ENCODE measurements around the gene UTP14C.
"Not testable (repeated sequence)": the region's sequence is repeated elsewhere in the genome, so short reads cannot be mapped to it uniquely, and the experiment has no call there.

The UTP14C gene

DNA sequence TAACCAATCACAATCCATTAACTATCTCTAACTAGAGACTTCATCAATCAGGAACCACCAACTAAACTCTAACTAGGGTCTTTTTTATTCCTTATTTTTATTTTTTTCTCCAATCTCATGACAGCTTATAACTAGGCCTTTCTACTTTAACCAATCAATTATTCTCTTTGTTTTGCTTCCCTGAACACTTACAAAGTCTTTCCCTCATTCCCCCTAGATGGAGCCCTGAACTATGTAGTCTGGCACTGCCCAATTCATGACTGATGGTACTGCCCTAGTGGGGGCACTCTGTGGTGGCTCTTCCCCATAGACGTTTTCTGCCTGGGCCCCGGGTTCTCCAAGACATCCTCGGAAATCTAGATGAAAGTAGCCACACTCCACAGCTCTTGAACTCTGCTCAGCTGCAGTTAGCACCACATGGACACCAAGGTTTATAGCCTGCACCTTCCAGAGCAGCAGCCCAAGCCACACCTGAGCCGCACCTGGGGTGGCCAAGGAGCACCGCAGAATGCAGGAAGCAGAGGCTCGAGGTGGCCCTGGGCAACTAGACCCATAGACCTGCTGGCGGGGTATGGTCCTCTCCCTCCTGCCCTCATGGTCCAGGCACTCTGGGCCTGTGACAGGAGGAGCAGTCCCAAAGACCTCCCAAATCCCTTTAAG is 19.9 kb upstream of the UTP14C start:
- no peak for DNase-seq

DNA sequence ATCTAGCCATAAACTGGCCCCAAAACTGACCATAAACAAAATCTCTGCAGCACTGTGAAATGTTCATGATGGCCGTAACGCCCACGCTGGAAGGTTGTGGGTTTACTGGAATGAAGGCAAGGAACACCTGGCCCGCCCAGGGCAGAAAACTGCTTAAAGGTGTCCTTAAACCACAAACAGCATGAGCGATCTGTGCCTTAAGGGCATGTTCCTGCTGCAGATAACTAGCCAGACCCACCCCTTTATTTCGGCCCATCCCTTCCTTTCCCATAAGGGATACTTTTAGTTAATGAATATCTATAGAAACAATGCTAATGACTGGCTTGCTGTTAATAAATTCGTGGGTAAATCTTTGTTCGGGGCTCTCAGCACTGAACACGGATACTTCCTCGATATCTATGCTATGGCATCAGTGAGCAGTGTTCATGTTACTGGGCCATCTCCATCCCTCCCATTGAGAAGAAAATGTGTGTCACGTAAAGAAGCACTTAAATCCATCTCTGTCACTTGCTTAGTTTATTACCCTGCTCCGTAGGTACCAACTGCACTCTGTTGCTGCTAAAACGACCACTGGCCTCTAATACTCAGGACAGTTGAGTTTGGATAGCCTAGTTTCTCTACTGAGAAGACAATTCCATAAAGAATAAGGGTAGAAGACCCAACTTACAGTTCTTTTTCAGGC is 18.5 kb upstream of the UTP14C start:
- no peak for DNase-seq

DNA sequence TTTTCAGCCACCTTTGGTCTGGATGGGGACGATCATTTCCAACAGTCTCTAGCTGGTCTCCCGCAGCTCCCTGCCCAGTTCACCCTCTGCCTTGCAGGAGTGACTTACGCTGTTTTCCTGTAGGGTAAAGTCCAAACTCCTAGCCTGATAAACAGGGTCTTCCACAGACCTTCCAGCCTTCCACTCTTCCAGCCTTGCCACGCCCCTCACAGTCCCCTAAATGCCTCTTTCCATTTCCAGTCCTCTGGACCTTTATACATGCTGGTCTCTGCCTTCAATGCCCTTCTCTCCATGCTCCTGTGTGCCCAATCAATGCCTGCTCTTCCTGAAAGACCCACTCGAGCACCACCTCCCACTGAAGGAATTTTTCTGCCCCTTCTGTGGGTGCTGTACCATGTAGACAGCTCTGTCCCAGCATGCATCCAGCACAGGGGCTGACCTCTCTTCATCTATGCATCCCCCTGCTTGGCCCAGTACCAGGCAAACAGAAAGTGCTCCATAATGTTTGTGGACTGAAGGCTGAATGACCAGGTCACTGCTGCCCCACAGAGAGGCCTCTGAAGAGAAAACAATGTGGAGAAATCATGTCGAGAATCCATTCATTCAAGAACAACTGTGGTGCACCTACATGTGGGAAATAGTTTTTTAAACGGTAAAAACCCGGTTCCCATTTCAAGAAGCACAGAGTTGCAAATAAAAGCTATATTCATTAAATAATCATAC is 17.8 kb upstream of the UTP14C start:
- DNase-seq = no peak

DNA sequence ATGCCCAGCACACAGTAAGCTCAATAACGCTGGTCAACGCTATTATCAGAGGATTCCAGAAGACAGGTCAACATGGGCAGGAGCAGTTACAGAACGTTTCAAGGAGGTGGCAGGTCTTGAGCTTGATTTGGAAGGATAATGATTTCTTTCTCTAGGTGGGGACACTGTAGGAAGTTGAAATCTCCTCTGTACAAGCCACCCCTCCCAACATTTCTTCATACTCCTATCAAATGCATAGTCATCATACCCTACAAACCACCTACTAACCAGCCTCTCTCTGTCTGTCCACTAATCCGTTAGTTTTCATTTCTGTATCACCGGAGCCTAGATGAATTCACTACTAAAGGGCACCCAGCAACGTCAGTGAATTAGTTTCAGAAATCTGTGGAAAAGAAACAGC is 14.5 kb upstream of the UTP14C start:
- DNase-seq = no peak

DNA sequence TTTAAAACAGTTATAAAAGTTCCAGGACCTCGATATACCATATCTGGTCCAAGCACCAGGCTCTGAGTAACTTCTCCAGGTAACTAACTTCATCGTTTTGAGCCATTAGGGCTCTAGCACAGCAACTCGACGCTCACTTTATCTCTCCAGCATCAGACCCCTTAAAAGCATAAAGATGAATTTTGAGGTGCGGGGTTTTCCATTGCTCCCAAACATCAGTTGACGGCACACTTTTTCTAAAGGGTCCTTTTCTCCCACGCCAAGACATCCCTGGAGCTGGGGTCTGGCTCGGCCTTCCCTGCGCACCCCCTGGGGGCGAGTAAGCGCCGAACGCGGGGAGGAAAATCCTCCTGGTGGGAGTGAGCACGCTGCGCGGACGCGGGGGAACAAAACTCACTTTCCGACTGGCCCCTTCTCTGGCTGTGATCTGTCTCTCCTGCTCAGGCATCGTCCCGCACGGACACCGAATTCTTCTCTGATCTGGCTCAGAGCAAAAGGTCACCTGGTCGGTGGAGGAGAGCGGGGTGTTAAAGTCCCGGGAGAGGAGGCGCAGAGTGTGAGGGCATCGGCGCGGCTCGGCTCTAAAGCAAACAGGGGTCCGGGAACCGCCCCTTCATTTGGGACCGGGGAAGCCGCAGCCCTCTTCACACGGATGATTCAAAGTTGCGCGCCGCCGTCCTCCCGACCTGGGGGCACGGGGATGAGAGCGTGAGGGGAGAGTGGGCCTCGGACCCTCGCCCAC is 13.4 kb upstream of the UTP14C start, which contains the start of gene ATP7B:
Gene ATP7B, minus strand, starts transcription at position 561 of the 742 bp plus-strand sequence. Its CDS starts 113 bp downstream, at position 448.
- no peak for DNase-seq

DNA sequence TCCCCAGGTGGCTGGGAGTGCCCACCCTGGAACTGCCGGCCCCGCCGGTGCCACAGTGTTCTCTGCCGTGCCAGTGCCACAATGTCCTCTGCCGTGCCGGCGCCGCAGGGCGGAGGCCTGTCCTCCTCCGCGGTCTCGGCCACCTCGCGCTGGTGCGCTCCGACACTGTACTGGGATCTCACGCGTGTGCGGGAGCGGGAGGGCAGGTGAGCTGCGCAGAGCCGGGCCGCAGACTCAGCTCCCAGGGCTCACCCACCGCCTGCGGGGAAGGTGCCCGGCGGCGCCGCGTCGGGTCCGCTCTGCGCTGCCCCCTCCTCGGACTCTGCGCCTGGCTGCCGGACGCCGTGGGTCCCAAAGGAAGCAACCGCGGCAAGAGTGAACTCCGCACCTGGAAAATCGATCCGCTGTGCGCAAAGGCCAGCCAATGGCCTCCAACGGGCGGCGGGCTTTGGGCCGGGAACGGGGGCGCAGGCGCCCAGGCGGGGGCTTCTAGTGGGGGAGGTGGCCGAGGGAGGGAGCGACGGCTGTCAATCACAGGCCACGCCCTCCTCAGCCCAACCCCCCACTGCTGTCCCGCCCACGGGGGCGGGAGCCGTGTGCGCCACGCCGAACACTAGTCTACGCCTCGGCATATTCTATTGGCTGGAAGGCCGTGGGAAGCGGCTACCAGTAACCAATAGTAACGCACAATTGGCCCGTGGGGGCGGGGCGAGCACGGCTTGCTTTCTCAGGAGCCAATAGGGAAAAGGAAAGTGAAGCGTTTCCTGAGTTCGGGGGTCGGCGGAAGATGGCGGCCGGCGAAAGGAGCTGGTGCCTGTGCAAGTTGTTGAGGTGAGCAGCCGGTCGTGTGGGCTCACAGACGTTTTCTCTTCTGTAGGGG is 12.6 kb upstream of the UTP14C start, which contains the start of gene ALG11:
Gene ALG11, plus strand, starts transcription at position 767 of the 880 bp plus-strand sequence. Its CDS starts 21 bp downstream, at position 788.
- DNase-seq = peak; percentile 95

DNA sequence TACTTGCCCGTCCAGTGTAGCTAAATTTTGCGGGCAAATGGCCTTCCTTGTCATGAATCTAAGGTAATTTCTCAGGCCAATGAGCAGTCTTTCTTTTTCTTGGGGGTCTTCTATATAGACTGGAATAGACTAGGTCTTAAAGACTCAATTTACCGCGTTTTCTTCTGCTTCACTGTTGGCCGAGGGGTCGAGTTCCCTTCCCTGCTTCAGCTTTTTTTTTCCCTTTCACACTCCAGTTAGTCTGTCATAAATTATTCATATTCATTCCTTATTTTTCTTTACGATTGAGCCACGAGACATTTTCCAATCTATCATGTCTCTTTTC is 12.0 kb upstream of the UTP14C start:
- DNase-seq = no peak

DNA sequence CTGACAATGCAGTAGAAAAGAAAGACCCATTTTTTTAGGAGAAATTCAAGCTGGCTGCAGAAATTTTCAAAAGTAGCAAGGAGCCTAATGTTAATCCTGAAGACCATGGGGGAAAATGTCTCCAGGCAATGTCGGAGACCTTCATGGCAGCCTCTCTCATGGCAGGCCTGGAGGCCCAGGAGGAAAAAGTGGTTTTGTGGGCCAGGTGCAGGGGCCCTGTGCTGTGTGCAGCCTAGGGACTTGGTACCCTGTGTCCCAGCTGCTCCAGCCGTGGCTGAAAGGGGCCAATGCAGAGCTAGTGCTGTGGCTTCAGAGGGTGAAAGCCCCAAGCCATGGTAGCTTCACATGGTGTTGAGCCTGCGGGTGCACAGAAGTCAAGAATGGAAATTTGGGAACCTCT is 8.2 kb upstream of the UTP14C start:
- no peak for DNase-seq

DNA sequence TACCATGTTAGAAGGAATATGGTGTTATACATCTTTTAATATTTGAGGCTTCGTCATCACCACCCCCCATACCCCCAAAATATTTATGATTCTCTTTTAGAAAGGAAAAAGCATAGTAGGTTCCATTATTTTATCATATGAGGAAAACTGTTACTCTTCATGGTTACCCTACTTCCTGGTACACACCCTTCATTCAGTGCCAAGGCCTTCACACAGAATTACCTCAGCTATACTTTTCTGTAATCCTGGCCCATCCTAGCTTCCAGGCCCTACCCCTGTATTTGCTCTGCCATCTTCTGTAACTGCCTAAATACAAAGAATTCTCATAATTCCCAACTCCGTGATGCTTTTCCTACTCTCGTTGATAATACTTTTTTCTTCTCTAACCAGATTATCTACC is 4.3 kb upstream of the UTP14C start:
- no peak for DNase-seq

DNA sequence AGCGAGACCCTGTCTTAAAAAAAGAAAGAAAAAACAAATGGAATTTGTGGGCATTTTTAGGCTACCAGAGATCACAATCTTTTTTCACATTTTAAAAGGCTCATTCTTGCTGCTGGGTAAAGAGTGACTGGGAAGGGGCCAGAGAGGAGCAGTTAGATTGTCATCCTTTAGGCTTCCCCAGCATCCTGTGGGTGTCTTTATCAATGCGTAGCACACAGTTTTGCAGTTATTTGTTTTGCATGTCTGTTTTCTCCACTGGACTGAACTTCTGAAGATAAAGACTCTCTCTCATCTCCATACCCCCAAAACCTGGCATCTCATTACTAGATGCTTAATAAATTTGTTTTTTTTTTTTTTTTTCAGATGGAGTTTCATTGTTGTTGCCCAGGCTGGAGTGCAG is 2.1 kb upstream of the UTP14C start:
- no peak for DNase-seq

DNA sequence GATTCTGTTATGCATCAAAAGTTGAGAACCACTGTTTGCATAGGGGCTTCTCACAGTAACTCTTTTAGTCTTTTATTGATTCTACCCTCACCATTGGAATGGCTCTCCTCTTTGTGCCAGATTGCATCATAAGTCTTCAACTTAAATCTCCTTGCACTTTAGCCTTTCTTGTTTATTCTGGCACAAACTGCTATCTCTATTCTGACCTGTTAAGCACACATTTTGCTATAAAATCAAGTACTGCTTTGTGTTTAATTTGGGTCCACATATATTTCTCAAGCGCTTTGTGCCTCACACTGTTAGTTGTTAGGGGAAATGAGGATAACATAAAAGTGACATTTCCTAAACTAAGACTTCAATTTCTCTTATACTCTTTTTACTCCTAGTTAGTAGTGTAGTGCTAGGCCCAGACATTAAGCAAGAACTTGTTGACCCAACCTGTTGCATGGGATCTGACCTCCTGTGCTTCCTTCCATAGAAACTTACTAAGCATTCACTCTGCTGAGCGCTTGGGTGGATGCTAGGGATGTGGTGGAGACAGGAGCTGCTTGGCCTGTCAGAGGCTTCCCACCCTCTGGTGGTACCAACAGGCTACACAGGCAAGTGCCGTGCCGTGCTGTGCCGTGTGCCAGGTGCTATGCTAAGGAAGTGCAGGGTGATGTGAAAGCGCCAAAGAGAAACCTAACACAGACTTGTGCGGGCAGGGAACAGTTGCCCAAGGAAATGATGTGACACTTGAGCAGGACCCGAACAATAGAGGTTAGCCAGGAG is 1.2 kb downstream of the UTP14C start:
- no peak for DNase-seq

DNA sequence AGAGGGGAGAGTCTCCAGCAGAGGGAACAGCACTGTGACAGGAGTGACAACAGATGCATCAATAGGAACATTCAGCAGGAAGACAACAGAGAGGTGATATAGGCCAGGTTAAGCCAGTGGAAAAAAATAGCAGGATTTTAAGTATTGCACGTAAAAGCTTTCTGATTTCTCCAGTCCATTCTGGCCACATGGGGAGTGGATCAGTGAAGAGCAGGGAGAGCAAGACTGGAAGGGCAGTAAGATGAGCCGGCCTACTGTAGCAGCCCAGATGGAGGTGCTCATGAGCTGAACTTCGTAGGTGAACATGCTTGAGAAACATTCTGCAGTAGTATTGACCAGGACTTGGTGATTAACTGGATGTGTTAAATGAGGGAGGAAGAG is 1.7 kb downstream of the UTP14C start:
- DNase-seq = no peak

DNA sequence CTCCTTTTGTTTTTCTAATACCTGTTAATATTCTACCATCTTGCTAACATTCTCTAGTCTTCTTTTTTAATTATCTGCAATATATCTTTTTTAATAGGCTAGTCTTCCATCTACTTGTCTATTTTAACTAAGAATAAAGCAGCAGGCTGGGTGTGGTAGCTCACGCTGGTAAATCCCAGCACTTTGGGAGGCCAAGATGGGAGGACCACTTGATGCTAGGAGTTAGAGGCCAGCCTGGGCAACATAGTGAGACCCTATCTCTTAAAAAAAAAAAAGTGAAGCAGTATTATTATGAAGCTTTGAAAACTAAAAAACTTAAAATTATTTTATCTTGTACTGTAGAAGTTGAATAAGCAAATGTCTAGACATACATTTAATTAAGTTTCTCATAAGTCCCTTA is 3.3 kb downstream of the UTP14C start:
- no peak for DNase-seq

DNA sequence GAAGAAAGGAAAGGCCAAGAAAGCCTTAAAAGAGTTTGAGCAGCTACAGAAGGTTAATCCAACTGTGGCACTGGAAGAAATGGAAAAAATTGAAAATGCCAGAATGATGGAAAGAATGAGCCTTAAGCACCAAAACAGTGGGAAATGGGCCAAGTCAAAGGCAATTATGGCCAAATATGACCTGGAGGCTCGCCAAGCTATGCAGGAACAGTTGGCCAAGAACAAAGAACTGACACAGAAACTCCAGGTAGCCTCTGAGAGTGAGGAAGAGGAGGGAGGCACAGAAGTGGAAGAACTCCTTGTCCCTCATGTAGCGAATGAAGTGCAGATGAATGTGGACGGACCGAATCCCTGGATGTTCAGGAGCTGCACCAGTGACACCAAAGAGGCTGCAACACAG is 5.1 kb downstream of the UTP14C start:
- no peak for DNase-seq

DNA sequence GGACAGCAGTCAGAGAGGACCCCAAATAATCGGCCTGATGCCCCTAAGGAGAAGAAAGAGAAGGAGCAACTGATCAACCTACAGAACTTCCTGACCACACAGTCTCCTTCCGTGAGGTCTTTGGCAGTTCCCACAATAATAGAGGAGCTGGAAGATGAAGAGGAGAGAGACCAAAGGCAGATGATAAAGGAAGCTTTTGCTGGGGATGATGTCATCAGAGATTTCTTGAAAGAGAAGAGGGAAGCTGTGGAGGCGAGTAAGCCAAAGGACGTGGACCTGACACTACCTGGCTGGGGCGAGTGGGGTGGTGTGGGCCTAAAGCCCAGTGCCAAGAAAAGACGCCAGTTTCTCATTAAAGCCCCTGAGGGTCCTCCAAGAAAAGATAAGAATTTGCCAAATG is 5.9 kb downstream of the UTP14C start:
- DNase-seq = not testable (repeated sequence)

DNA sequence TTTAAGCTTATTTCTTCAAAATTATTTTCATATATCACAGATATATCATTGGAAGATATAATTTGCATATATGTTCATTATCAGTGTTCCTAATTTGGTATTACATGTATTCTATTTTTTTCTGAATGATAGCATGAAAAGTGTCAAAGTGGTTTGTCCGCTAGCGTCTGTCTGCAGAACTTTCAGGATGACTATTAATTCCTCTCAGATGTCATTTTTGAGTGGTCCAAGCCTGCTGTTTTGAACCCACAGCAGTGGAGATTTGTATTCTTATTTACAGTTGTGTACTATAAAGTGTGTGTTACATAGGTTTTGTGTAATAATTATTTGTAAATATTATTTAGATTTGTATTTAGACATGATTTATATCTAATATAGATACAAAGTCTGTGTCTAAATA is 8.5 kb downstream of the UTP14C start:
- DNase-seq = no peak

DNA sequence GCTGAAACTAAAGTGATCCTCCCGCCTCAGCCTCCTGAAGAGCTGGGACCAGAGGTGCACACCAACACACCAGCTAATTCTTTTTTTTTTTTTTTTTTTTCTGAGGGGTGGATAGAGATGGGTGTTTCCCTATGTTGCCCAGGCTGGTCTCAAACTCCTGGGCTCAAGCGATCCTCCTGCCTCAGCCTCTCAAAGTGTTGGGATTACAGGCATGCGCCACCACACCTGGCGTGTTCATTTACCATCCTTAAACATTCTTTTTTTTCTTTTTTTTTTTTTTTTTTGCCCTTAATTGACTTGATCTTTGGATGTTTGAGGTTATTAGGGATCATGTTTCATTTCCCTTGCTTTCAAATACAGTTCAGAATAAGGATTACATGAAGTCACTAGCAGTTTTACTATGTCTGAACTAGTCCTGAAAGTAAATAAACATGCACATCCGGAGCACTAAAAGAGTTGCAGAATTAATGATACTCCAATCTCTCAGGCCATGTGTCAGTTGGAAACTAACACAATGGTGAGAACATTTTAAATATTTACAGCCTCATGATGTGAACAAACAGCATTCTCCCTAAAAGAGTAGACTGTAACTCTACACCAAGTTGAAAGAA is 10.2 kb downstream of the UTP14C start:
- no peak for DNase-seq

DNA sequence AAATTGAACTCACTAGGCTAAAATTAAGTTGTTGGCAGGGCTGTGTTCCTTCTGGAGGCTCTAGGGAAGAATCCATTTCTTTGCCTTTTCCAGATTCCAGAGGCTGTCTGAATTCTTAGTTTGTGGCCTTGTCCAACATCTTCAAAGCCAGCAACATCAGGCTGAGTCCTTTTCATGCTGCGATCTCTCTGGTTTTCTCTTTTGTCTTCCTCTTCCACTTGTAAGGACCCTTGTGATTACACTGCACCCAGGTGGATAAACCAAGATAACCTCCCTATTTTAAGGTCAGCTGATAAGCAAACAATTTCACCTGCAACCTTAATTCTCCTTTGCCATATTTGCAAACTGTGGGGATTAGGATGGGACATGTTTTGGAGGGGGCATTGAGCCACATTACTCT is 11.5 kb downstream of the UTP14C start:
- DNase-seq = no peak

DNA sequence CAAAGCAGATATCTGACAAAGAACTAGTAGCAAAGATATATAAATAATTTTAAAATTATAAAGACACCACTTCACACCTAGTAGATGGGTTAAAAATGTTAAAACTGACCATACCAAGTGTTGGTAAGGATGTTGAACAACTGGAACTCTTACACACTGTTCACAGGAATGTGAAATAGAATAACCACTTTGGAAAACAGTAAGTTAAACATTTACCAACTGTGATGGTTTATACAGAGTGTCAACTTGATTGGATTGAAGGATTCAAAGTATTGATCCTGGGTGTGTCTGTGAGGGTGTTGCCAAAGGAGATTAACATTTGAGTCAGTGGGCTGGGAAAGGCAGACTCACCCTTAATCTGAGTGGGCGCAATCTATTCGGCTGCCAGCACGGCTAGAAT is 19.2 kb downstream of the UTP14C start:
- no peak for DNase-seq

DNA sequence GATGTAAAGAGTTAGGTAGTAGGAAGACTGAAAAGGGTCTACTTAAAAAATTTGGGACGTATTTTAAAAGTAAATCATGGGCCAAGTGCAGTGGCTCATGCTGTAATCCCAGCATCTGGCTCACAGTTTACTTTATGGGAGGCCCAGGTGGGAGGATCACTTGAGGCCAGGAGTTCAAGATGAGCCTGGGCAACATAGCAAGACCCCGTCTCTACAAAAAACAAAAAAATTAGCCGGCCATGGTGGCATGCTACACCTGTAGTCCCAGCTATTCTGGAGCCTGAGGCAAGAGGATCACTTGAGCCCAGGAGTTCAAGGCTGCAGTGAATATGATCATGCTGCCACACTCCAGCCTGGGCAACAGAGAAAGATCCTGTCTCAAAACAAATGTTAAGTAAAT is 23.0 kb downstream of the UTP14C start:
- no peak for DNase-seq

DNA sequence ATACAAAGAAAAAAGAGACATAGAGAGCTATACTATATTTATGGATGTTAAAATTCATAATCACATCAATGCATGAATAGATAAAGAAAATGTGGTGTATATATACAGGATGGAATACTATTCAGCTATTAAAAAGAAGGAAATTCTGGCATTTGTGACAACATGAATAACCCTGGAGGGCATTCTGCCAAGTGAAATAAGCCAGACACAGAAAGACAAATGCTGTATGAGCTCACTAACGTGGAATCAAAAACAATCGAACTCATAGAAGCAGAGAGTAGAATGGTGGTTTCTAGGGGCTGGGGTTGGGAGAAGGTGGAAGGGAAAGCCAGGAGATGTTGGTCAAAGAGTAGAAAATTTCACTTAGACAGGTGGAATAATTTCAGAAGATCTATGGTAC is 24.0 kb downstream of the UTP14C start:
- DNase-seq = peak; percentile 7

Measured in kidney glomerular epithelial cell (primary cell).